NCI-H1930 (cell line): ENCODE measurements around the gene TSHB.

Experiments
- DNase-seq, 2 experiments: peaks; one replicate each; lab custom pipeline; 2025; lab: John Stamatoyannopoulos, UW

The TSHB gene

GRCh38 chr1:115060501-115060900 is 30.9 kb downstream of the TSHB start:
- no peak for DNase-seq

- no peak for DNase-seq
These were observed 32.9 kb downstream of the TSHB start for GRCh38 chr1:115062542-115063004.

GRCh38 chr1:115063228-115063901 is 33.7 kb downstream of the TSHB start:
- DNase-seq: no peak

GRCh38 chr1:115064461-115064860 is 34.8 kb downstream of the TSHB start:
- no peak for DNase-seq

GRCh38 chr1:115065021-115065420 is 35.4 kb downstream of the TSHB start:
- no peak for DNase-seq

- no peak for DNase-seq
These were observed 37.7 kb downstream of the TSHB start for GRCh38 chr1:115067161-115067859.

- DNase-seq: no peak
These were observed 39.4 kb downstream of the TSHB start for GRCh38 chr1:115068826-115069585.

- DNase-seq: no peak
These were observed 40.2 kb downstream of the TSHB start for GRCh38 chr1:115069659-115070308.

- no peak for DNase-seq
These were observed 41.5 kb downstream of the TSHB start for GRCh38 chr1:115071012-115071664.

GRCh38 chr1:115073298-115074087 is 43.9 kb downstream of the TSHB start:
- no peak for DNase-seq

- no peak for DNase-seq
These were observed 45.4 kb downstream of the TSHB start for GRCh38 chr1:115074839-115075534.

- no peak for DNase-seq
These were observed 46.8 kb downstream of the TSHB start for GRCh38 chr1:115076384-115076915.

GRCh38 chr1:115077286-115077983 is 47.8 kb downstream of the TSHB start:
- no peak for DNase-seq

GRCh38 chr1:115077984-115078330 is 48.3 kb downstream of the TSHB start:
- DNase-seq: no peak

GRCh38 chr1:115078708-115079107 is 49.1 kb downstream of the TSHB start:
- DNase-seq: no peak

- no peak for DNase-seq
These were observed 53.3 kb downstream of the TSHB start for GRCh38 chr1:115082949-115083348.
